ENCODE measurements around the gene OR10H3. TPM values are rescaled to one million over a fixed set of nuclear protein-coding genes. Genes with fewer than 3 reads are reported as not detected.

The OR10H3 gene, protein sequence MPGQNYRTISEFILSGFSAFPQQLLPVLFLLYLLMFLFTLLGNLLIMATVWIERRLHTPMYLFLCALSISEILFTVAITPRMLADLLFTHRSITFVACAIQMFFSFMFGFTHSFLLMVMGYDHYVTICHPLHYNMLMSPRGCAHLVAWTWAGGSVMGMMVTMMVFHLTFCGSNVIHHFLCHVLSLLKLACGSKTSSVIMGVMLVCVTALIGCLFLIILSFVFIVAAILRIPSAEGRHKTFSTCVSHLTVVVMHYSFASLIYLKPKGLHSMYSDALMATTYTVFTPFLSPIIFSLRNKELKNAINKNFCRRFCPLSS
- total RNA-seq, result not detected in 2 replicates

DNA sequence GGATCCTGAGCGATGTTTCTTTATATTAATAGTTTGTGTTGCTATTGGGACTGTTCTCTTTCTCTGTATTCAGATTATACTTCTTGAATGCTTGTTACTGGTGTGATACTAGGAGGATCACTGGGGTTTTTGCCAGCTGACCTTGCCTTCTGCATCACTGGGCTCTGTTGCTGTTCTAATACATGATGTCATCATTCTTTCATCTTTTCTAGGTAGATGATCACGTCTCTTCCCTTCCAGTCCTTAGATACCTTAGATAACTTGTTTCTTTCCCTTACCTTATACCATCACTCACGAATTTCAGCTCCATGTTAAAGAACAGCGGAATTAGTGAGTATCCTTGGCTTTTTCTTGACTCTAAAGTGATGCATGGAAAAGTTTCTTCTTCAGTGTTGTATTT lies at the start of gene OR10H3:
TSS of gene OR10H3 (plus strand) at position 264 of the 400 bp plus-strand sequence. CDS start 3,408 bp downstream, outside the sequence.

GRCh38 chr19:15727724-15728123 lies 10.1 kb upstream of the OR10H3 start, which contains the start of gene OR10H2:
TSS of gene OR10H2 (plus strand) at chr19:15728024. CDS start at chr19:15728044, 20 bp downstream.

GRCh38 chr19:15787611-15788155 lies 49.9 kb downstream of the OR10H3 start, which contains the start of gene OR10H5:
TSS of gene OR10H5 (plus strand) at chr19:15787661. CDS start at chr19:15794049, 6,388 bp downstream.

Other genes starting within 250 kb of the OR10H3 start
- not detected in 2 replicates for gene CYP4F22, start 229.5 kb upstream of the OR10H3 start, total RNA-seq
- gene CYP4F8, start 122.8 kb upstream of the OR10H3 start, total RNA-seq, result not detected in 2 replicates
- not detected in 2 replicates for gene CYP4F3, start 97.1 kb upstream of the OR10H3 start, total RNA-seq
- not detected in 2 replicates for gene CYP4F12, start 64.9 kb upstream of the OR10H3 start, total RNA-seq
- gene OR10H2, start 10.0 kb upstream of the OR10H3 start, total RNA-seq, result not detected in 2 replicates
- gene OR10H5, start 49.7 kb downstream of the OR10H3 start, total RNA-seq, result not detected in 2 replicates
- gene OR10H1, start 77.7 kb downstream of the OR10H3 start, total RNA-seq, result not detected in 2 replicates
- gene CYP4F2, start 160.1 kb downstream of the OR10H3 start, total RNA-seq, result not detected in 2 replicates
- not detected in 2 replicates for gene CYP4F11, start 196.5 kb downstream of the OR10H3 start, total RNA-seq
- gene OR10H4, start 211.0 kb downstream of the OR10H3 start, total RNA-seq, result not detected in 2 replicates

All from smooth muscle cell of the umbilical artery (primary cell).